GM12878 (cell line): ENCODE results near the gene ING4. TPM values are rescaled to one million over a fixed set of nuclear protein-coding genes. Genes with fewer than 3 reads are reported as not detected.

ENCODE experiments used
- CBFB ChIP-seq: IDR thresholded peaks from 2 replicates; pipeline ENCODE4 v1.6.1; 2016; ENCODE audit warnings: antibody characterized with exemption, low read depth
- CBX5 ChIP-seq: sonication (generic); IDR thresholded peaks from 2 replicates; pipeline ENCODE4 v1.6.1; 2016; ENCODE audit warnings: low read depth, moderate library complexity, mild to moderate bottlenecking, inconsistent platforms
- CREM ChIP-seq: IDR thresholded peaks from 2 replicates; pipeline ENCODE4 v1.6.1; 2014; ENCODE audit warnings: antibody characterized with exemption, low read depth
- FOXM1 ChIP-seq: IDR thresholded peaks from 2 replicates; pipeline ENCODE4 v1.6.1; 2012; ENCODE audit warnings: low read depth, mild to moderate bottlenecking, inconsistent platforms, low read length, moderate library complexity
- GABPA ChIP-seq: IDR thresholded peaks from 2 replicates; pipeline ENCODE4 v1.6.1; 2014; ENCODE audit warnings: antibody characterized with exemption, low read depth, mild to moderate bottlenecking, inconsistent platforms
- GATAD2B ChIP-seq: fragments of 450-650 bp; conservative IDR thresholded peaks from 2 replicates; pipeline ENCODE4 v1.6.1; 2017; ENCODE audit warnings: low read depth, mild to moderate bottlenecking, moderate library complexity
- NR2C1 ChIP-seq: fragments of 450-650 bp; IDR thresholded peaks from 2 replicates; pipeline ENCODE4 v1.6.1; 2017; ENCODE audit warnings: antibody characterized with exemption, mild to moderate bottlenecking, moderate library complexity
- NR2F1 ChIP-seq: fragments of 450-650 bp; conservative IDR thresholded peaks from 2 replicates; pipeline ENCODE4 v1.6.1; 2017; ENCODE audit warnings: mild to moderate bottlenecking
- NRF1 ChIP-seq: conservative IDR thresholded peaks from 2 replicates; pipeline ENCODE4 v1.6.1; 2011; ENCODE audit warnings: mild to moderate bottlenecking, low read depth, low read length, improper control_type of control experiment
- SUZ12 ChIP-seq: fragments of 200-600 bp; sonication (generic); IDR thresholded peaks from one replicate; pipeline ENCODE4 v1.6.1; 2018; ENCODE audit warnings: antibody characterized with exemption, mild to moderate bottlenecking; ENCODE audit not compliant: unreplicated experiment
- ZNF384 ChIP-seq: IDR thresholded peaks from 2 replicates; pipeline ENCODE4 v1.6.1; 2012; ENCODE audit warnings: low read depth, mild to moderate bottlenecking, low read length, improper control_type of control experiment, borderline replicate concordance
- polyA plus RNA-seq, 11 experiments: library from polyadenylated mRNA; depleted of rRNA in 4 of 11; unstranded in 6 of 11; stranded (reverse) in 5 of 11; fragments of >200 nt; fragmentation: Nextera tagmentation in 4 of 11; fragmentation: Illumina TruSeq in 1 of 11; extraction: Ambion mirVana in 4 of 11; extraction: Trizol in 1 of 11; gene quantifications; 1 replicate in 1 of 11; 2 replicates in 10 of 11; pipeline versions ENCODE4 v1.2.1 to v1.2.3, GENCODE V29; 2011 to 2016; ENCODE audit warnings: inconsistent platforms in 2 of 11, missing spikeins in 2 of 11, low read depth in 1 of 11
- total RNA-seq, 4 experiments: library from RNA; depleted of rRNA in 3 of 4; stranded (reverse); fragments of >200 nt in 3 of 4; fragmentation: Illumina TruSeq in 1 of 4; extraction: Trizol in 1 of 4; gene quantifications; 2 replicates each; pipeline versions ENCODE4 v1.2.1 to v1.2.3, GENCODE V29; 2013 to 2021
- TF ChIP-seq, protein P1 (sequence below): fragments of 450-650 bp; IDR thresholded peaks from 2 replicates; pipeline ENCODE4 v1.6.1; 2017; ENCODE audit warnings: mild to moderate bottlenecking, moderate library complexity
- TF ChIP-seq, protein P2 (sequence below): fragments of 450-650 bp; IDR thresholded peaks from 2 replicates; pipeline ENCODE4 v1.6.1; 2017; ENCODE audit warnings: mild to moderate bottlenecking, low read depth, inconsistent platforms; ENCODE audit not compliant: poor library complexity, severe bottlenecking
- TF ChIP-seq, protein P3 (sequence below): IDR thresholded peaks from 2 replicates; pipeline ENCODE4 v1.6.1; 2011; ENCODE audit warnings: borderline replicate concordance, low read depth, mild to moderate bottlenecking, moderate library complexity, low read length; ENCODE audit not compliant: insufficient read depth, poor library complexity, severe bottlenecking
- TF ChIP-seq, protein P4 (sequence below): fragments of 450-650 bp; conservative IDR thresholded peaks from 2 replicates; pipeline ENCODE4 v1.6.1; 2017; ENCODE audit warnings: mild to moderate bottlenecking, moderate library complexity
- TF ChIP-seq, protein P5 (sequence below): fragments of 450-650 bp; IDR thresholded peaks from 2 replicates; pipeline ENCODE4 v1.6.1; 2017; ENCODE audit warnings: mild to moderate bottlenecking
- TF ChIP-seq, protein P6 (sequence below): IDR thresholded peaks from 2 replicates; pipeline ENCODE4 v1.6.1; 2012; ENCODE audit warnings: low read depth, low read length, improper control_type of control experiment

Gene ING4
- total and polyA plus RNA-seq, 10 of the 15 experiments (the other 5 are each of a cell fraction or from before 2014, with no cell fraction given) = 7.2 to 53.9 (median 21.8) TPM

DNA sequence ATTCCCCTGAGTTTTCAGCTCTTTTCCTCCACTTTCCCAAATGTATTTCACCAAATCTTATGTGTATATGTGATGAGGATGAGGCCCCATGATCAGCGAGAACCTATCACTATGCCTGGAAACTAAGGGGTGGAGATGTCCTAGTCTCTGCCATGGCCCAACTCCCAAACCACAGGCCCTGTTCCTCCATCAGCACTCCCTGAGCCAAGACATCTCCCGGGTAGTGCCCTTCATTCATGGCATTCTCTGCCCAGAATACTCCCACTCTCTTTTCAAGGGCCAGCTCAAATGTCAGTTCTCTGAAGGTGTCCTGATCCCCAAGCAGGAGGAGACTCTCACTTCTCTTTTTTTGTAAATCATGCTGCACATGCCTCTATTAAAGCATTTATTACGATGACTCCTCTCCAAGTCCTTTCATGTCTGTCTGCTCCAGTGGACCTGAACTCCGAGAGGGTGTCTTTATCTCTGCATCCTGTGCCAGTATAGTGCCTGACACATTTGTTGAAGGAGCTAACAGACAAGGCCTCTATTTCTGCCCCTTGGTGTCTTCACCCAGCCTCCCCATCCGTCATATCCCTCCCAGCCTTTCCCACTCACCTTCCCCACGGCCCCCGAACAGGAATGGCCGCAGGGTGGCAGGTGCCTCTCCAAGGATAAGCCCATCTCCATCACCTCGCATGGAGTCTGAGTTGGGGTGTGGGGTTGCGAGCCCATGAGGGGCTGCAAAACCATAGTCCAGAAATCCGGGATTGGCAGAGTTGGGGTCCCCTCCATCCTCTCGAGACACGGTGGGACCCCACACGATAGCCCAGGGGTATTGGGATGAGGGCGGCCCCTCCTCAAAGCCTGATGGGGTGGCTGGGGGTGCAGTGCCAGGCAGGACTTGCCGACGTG lies 34.0 kb upstream of the ING4 start (continued):
- TF ChIP-seq SUZ12 = no peak
- no peak for TF ChIP-seq NR2F1
- TF ChIP-seq, protein P1, sequence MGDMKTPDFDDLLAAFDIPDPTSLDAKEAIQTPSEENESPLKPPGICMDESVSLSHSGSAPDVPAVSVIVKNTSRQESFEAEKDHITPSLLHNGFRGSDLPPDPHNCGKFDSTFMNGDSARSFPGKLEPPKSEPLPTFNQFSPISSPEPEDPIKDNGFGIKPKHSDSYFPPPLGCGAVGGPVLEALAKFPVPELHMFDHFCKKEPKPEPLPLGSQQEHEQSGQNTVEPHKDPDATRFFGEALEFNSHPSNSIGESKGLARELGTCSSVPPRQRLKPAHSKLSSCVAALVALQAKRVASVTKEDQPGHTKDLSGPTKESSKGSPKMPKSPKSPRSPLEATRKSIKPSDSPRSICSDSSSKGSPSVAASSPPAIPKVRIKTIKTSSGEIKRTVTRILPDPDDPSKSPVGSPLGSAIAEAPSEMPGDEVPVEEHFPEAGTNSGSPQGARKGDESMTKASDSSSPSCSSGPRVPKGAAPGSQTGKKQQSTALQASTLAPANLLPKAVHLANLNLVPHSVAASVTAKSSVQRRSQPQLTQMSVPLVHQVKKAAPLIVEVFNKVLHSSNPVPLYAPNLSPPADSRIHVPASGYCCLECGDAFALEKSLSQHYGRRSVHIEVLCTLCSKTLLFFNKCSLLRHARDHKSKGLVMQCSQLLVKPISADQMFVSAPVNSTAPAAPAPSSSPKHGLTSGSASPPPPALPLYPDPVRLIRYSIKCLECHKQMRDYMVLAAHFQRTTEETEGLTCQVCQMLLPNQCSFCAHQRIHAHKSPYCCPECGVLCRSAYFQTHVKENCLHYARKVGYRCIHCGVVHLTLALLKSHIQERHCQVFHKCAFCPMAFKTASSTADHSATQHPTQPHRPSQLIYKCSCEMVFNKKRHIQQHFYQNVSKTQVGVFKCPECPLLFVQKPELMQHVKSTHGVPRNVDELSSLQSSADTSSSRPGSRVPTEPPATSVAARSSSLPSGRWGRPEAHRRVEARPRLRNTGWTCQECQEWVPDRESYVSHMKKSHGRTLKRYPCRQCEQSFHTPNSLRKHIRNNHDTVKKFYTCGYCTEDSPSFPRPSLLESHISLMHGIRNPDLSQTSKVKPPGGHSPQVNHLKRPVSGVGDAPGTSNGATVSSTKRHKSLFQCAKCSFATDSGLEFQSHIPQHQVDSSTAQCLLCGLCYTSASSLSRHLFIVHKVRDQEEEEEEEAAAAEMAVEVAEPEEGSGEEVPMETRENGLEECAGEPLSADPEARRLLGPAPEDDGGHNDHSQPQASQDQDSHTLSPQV = no peak
- TF ChIP-seq, protein P2, sequence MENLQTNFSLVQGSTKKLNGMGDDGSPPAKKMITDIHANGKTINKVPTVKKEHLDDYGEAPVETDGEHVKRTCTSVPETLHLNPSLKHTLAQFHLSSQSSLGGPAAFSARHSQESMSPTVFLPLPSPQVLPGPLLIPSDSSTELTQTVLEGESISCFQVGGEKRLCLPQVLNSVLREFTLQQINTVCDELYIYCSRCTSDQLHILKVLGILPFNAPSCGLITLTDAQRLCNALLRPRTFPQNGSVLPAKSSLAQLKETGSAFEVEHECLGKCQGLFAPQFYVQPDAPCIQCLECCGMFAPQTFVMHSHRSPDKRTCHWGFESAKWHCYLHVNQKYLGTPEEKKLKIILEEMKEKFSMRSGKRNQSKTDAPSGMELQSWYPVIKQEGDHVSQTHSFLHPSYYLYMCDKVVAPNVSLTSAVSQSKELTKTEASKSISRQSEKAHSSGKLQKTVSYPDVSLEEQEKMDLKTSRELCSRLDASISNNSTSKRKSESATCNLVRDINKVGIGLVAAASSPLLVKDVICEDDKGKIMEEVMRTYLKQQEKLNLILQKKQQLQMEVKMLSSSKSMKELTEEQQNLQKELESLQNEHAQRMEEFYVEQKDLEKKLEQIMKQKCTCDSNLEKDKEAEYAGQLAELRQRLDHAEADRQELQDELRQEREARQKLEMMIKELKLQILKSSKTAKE = no peak
- no peak for TF ChIP-seq NRF1
- TF ChIP-seq GABPA = no peak
- TF ChIP-seq, protein P3, sequence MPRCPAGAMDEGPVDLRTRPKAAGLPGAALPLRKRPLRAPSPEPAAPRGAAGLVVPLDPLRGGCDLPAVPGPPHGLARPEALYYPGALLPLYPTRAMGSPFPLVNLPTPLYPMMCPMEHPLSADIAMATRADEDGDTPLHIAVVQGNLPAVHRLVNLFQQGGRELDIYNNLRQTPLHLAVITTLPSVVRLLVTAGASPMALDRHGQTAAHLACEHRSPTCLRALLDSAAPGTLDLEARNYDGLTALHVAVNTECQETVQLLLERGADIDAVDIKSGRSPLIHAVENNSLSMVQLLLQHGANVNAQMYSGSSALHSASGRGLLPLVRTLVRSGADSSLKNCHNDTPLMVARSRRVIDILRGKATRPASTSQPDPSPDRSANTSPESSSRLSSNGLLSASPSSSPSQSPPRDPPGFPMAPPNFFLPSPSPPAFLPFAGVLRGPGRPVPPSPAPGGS = no peak
- TF ChIP-seq NR2C1 = no peak
- no peak for TF ChIP-seq CBX5
- TF ChIP-seq, protein P4, sequence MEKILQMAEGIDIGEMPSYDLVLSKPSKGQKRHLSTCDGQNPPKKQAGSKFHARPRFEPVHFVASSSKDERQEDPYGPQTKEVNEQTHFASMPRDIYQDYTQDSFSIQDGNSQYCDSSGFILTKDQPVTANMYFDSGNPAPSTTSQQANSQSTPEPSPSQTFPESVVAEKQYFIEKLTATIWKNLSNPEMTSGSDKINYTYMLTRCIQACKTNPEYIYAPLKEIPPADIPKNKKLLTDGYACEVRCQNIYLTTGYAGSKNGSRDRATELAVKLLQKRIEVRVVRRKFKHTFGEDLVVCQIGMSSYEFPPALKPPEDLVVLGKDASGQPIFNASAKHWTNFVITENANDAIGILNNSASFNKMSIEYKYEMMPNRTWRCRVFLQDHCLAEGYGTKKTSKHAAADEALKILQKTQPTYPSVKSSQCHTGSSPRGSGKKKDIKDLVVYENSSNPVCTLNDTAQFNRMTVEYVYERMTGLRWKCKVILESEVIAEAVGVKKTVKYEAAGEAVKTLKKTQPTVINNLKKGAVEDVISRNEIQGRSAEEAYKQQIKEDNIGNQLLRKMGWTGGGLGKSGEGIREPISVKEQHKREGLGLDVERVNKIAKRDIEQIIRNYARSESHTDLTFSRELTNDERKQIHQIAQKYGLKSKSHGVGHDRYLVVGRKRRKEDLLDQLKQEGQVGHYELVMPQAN = no peak
- no peak for TF ChIP-seq GATAD2B
- TF ChIP-seq FOXM1 = no peak
- TF ChIP-seq, protein P5, sequence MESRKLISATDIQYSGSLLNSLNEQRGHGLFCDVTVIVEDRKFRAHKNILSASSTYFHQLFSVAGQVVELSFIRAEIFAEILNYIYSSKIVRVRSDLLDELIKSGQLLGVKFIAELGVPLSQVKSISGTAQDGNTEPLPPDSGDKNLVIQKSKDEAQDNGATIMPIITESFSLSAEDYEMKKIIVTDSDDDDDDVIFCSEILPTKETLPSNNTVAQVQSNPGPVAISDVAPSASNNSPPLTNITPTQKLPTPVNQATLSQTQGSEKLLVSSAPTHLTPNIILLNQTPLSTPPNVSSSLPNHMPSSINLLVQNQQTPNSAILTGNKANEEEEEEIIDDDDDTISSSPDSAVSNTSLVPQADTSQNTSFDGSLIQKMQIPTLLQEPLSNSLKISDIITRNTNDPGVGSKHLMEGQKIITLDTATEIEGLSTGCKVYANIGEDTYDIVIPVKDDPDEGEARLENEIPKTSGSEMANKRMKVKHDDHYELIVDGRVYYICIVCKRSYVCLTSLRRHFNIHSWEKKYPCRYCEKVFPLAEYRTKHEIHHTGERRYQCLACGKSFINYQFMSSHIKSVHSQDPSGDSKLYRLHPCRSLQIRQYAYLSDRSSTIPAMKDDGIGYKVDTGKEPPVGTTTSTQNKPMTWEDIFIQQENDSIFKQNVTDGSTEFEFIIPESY = no peak
- TF ChIP-seq, protein P6, sequence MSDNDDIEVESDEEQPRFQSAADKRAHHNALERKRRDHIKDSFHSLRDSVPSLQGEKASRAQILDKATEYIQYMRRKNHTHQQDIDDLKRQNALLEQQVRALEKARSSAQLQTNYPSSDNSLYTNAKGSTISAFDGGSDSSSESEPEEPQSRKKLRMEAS = no peak
- TF ChIP-seq ZNF384 = no peak
- no peak for TF ChIP-seq CBFB
- TF ChIP-seq CREM = no peak
